ENCODE results near the gene RPL38. TPM values are rescaled to one million over a fixed set of nuclear protein-coding genes. Genes with fewer than 3 reads are reported as not detected.
A peak's percentile ranks its signal among the peaks of the same experiment; 100 is the strongest.

The RPL38 gene
- total RNA-seq, 6 experiments from 2014 or later: 660 to 867 (median 812) TPM

DNA sequence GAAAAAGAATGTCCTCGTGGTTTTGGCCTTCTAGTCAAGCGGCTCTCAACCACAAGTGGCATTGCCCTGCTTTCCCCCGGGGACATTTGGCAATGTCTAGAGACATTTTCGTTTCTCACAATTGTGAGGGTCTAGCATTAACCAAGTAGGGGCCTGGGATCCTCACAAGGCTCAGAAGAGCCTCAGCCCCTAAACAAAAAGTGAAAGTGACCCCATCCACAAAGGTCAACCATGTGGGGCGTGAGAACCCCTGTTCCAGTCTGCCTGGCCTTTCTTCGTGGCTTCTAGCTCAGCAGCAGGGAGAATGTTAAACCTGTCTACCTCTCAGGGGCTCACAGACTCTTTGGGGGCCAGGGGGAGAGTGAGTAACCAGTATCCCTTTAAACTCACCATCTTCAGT lies 4.8 kb upstream of the RPL38 start:
- Mint-ChIP-seq H3K27me3 (ENCODE audit: insufficient read depth) (peaks cover 49% of the 10 kb centered on the region), H3K9me3 (peaks cover 3% of the 10 kb centered on the region; the same call in 1 of the 2 replicates), H3K4me1 (ENCODE audit: low read depth) (peaks cover 10% of the 10 kb centered on the region), H3K27ac (no peak overlapping the region), H3K4me3 (no peak overlapping the region), H3K36me3 (ENCODE audit: low read depth) (peaks cover 4% of the 10 kb centered on the region)
- TF ChIP-seq, protein P1, sequence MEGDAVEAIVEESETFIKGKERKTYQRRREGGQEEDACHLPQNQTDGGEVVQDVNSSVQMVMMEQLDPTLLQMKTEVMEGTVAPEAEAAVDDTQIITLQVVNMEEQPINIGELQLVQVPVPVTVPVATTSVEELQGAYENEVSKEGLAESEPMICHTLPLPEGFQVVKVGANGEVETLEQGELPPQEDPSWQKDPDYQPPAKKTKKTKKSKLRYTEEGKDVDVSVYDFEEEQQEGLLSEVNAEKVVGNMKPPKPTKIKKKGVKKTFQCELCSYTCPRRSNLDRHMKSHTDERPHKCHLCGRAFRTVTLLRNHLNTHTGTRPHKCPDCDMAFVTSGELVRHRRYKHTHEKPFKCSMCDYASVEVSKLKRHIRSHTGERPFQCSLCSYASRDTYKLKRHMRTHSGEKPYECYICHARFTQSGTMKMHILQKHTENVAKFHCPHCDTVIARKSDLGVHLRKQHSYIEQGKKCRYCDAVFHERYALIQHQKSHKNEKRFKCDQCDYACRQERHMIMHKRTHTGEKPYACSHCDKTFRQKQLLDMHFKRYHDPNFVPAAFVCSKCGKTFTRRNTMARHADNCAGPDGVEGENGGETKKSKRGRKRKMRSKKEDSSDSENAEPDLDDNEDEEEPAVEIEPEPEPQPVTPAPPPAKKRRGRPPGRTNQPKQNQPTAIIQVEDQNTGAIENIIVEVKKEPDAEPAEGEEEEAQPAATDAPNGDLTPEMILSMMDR (IDR thresholded peaks at IDR 0.05): no peak
- no peak for DNase-seq

DNA sequence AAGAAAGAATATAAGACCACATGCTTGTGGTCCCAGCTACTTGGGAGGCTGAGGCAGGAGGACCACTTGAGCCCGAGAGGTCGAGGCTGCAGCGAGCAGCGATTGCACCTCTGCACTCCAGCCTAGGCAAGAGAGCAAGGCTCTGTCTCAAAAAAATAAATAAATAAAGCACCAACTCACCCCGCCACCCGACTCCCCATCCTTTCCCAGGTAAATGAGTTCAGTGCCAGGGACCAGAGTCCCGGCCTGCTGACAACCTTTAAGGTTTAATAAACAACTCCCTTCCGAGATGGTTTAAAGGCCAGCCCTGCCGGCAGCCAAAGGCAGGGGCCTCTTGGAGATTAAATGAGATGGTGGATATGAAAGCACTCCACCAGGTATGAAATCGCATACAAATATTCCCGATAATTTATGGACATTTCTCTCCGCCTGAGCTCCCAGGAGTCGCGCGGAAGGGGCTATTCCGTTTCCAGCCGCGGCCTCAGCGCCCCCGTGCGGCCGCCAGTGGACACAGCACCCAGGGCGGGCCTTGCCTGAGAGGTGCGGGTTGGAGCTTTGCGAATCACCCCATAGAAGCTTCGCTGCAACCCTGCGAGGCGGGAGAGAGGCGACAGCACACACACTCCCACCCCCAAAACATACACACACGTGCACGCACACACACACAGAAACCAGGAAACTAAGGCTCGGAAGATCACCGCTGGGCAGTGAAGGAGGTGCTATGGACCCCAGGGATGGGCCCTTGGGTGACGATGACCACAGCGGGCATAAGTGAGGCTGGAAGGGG lies 4.0 kb upstream of the RPL38 start:
- TF ChIP-seq, protein P1 (IDR thresholded peaks at IDR 0.05): peak; percentile 96
- Mint-ChIP-seq H3K9me3 (peaks cover 3% of the 10 kb centered on the region; the same call in 1 of the 2 replicates), H3K36me3 (ENCODE audit: low read depth) (peaks cover 10% of the 10 kb centered on the region), H3K27ac (no peak overlapping the region), H3K4me1 (ENCODE audit: low read depth) (peaks cover 10% of the 10 kb centered on the region), H3K27me3 (ENCODE audit: insufficient read depth) (peaks cover 49% of the 10 kb centered on the region), H3K4me3 (no peak overlapping the region)
- no peak for DNase-seq

DNA sequence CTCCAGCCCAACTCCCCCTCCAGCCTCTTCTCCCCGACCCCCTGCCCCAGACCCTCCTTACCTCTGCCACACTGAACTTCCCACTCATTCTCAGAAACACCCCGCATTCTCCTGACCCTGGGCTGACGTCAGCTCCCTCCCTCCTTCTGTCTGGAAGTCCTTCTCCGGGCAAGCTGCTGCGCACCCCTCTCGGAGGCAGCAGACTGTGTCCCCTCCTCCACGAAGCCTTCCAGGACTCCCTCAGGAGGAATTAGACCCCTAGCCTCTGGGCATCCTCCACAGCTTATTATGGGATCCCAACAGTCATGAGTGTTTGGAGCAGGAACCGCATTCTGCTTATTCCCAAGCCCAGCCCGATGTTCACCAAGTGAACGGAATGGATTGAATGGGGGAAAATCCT lies 3.4 kb upstream of the RPL38 start:
- peaks cover 14% of the 10 kb centered on the region for H3K36me3 Mint-ChIP-seq (ENCODE audit: low read depth)

DNA sequence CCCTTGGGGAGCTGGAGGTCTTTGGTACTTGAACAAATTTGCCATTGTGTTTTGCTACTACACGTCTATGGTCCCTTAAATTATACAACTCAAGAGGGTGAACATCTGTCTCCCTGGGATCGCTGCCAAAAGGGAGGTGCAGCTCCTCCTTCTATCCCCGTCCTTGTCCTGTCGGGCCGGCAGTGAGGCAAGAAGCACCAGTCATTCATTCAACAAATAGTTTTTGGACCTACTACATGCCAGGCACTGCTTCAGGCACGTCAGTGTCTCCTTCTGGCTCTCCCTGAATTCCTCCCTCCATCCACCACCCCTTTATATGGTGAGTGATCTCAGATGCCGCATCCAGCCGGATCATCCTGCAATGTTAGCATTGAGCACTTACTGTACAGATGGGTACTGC lies 2.2 kb upstream of the RPL38 start:
- TF ChIP-seq, protein P1 (IDR thresholded peaks at IDR 0.05): no peak

More for the DNA sequence above, 3.4 kb upstream of the RPL38 start:
- Mint-ChIP-seq H3K4me1 (ENCODE audit: low read depth) (peaks cover 15% of the 10 kb centered on the region), H3K9me3 (peaks cover 3% of the 10 kb centered on the region; the same call in 1 of the 2 replicates), H3K27me3 (ENCODE audit: insufficient read depth) (peaks cover 45% of the 10 kb centered on the region), H3K4me3 (no peak overlapping the region), H3K27ac (no peak overlapping the region)
- DNase-seq: no peak
- TF ChIP-seq, protein P1 (IDR thresholded peaks at IDR 0.05): no peak

DNA sequence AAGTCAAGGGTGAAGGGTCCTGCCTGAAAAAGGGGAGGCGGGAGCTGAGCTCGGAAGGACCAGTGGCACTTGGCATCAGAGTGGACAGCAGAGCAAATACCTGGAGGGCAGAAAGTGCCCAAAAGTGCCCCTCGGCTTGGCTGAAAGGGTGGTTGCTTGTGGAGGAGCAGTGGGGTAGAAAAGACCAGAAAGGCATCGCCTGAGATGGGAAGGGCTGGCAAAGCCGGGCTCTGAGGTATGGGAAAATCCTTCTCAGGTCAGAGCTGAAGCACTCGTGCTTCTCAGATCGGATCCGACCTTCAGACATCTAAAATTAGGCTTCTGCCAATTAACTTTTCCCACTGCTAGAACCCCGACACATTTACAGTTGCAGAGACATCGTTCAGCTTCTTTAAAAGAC lies 1.5 kb upstream of the RPL38 start:
- TF ChIP-seq, protein P1 (IDR thresholded peaks at IDR 0.05): no peak
- H3K4me3 Mint-ChIP-seq: no peak overlapping the region

More for the DNA sequence above, 2.2 kb upstream of the RPL38 start:
- no peak for DNase-seq
- Mint-ChIP-seq H3K36me3 (ENCODE audit: low read depth) (peaks cover 22% of the 10 kb centered on the region), H3K27me3 (ENCODE audit: insufficient read depth) (peaks cover 38% of the 10 kb centered on the region), H3K4me3 (no peak overlapping the region), H3K4me1 (ENCODE audit: low read depth) (peaks cover 26% of the 10 kb centered on the region), H3K9me3 (peaks cover 3% of the 10 kb centered on the region; the same call in 1 of the 2 replicates), H3K27ac (no peak overlapping the region)

More for the DNA sequence above, 1.5 kb upstream of the RPL38 start:
- Mint-ChIP-seq H3K4me1 (ENCODE audit: low read depth) (peaks cover 30% of the 10 kb centered on the region), H3K27ac (no peak overlapping the region), H3K36me3 (ENCODE audit: low read depth) (peaks cover 26% of the 10 kb centered on the region), H3K9me3 (peaks cover 3% of the 10 kb centered on the region; the same call in 1 of the 2 replicates), H3K27me3 (ENCODE audit: insufficient read depth) (peaks cover 31% of the 10 kb centered on the region)
- DNase-seq: no peak
